ENCODE measurements around the gene LPP. TPM values are rescaled to one million over a fixed set of nuclear protein-coding genes. Genes with fewer than 3 reads are reported as not detected.

LPP gene
- total RNA-seq, 1 donor, result 77.4 TPM

DNA sequence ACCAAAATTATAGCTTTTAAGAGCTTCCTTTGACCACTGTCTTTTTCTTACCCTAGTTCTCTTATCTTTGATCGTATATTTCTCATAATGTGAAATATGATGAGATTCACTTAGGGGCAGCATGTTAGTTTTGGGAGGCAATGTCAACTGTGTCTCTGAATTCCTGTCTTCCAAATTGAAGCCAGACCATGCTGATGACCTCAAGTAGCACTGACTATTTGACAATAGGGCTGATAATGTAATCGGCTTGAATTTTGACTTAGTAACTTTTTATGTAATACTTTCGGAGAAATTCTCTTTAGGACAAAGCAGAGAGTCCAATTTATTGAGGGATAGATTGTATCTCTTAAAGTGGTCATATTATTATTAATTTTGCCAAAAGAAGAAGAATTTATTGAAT, 722.4 kb downstream of the LPP start:
- Histone ChIP-seq H4K20me1 (ENCODE audit: insufficient read depth, low read length) (no peaks in the 10 kb centered on the region), H3K36me3 (ENCODE audit: insufficient read depth, low read length) (peaks cover 40% of the 10 kb centered on the region), H3K9me3 (ENCODE audit: low read depth, low read length) (no peaks in the 10 kb centered on the region), H3K27me3 (ENCODE audit: insufficient read depth, low read length) (no peaks in the 10 kb centered on the region), H3K4me1 (ENCODE audit: insufficient read depth, low read length) (peaks cover 4% of the 10 kb centered on the region), H3K4me2 (ENCODE audit: insufficient read depth, low read length) (no peak overlapping the region), H3K27ac (ENCODE audit: low read depth, low read length) (no peak overlapping the region), H3K4me3 (ENCODE audit: insufficient read depth, low read length) (no peak overlapping the region), H2AFZ (ENCODE audit: low read length) (no peak overlapping the region), H3K79me2 (ENCODE audit: insufficient read depth, low read length) (no peaks in the 10 kb centered on the region)
- no peak for DNase-seq (ENCODE audit: insufficient read length, low spot score, missing footprints)
- TF ChIP-seq, protein P1, sequence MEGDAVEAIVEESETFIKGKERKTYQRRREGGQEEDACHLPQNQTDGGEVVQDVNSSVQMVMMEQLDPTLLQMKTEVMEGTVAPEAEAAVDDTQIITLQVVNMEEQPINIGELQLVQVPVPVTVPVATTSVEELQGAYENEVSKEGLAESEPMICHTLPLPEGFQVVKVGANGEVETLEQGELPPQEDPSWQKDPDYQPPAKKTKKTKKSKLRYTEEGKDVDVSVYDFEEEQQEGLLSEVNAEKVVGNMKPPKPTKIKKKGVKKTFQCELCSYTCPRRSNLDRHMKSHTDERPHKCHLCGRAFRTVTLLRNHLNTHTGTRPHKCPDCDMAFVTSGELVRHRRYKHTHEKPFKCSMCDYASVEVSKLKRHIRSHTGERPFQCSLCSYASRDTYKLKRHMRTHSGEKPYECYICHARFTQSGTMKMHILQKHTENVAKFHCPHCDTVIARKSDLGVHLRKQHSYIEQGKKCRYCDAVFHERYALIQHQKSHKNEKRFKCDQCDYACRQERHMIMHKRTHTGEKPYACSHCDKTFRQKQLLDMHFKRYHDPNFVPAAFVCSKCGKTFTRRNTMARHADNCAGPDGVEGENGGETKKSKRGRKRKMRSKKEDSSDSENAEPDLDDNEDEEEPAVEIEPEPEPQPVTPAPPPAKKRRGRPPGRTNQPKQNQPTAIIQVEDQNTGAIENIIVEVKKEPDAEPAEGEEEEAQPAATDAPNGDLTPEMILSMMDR (IDR thresholded peaks at IDR 0.05; ENCODE audit: extremely low read depth, low read depth, low read length), result no peak

DNA sequence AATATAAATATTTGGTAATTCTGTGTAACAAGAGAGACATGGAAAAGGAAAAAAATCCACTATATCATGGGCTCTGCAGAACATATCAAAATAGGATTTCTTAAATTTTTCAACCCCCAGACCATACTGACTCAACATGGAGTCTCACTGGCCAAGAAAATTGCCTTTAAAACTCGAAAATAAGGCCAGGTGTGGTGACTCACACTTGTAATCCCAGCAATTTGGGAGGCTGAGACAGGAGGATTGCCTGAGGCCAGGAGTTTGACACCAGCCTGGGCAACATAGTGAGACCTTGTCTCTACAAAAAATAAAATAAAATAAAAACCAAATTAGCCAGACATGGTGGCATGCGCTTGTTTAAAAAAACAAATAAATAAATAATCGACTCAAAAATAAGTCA, 723.4 kb downstream of the LPP start:
- Histone ChIP-seq H4K20me1 (ENCODE audit: insufficient read depth, low read length) (no peaks in the 10 kb centered on the region), H2AFZ (ENCODE audit: low read length) (no peak overlapping the region), H3K36me3 (ENCODE audit: insufficient read depth, low read length) (peaks cover 38% of the 10 kb centered on the region), H3K79me2 (ENCODE audit: insufficient read depth, low read length) (no peaks in the 10 kb centered on the region), H3K27ac (ENCODE audit: low read depth, low read length) (no peak overlapping the region), H3K4me1 (ENCODE audit: insufficient read depth, low read length) (peaks cover 15% of the 10 kb centered on the region), H3K9me3 (ENCODE audit: low read depth, low read length) (no peaks in the 10 kb centered on the region), H3K4me2 (ENCODE audit: insufficient read depth, low read length) (no peak overlapping the region), H3K27me3 (ENCODE audit: insufficient read depth, low read length) (no peaks in the 10 kb centered on the region), H3K4me3 (ENCODE audit: insufficient read depth, low read length) (no peak overlapping the region)
- no peak for DNase-seq (ENCODE audit: insufficient read length, low spot score, missing footprints)
- TF ChIP-seq, protein P1 (IDR thresholded peaks at IDR 0.05; ENCODE audit: extremely low read depth, low read depth, low read length), result no peak

DNA sequence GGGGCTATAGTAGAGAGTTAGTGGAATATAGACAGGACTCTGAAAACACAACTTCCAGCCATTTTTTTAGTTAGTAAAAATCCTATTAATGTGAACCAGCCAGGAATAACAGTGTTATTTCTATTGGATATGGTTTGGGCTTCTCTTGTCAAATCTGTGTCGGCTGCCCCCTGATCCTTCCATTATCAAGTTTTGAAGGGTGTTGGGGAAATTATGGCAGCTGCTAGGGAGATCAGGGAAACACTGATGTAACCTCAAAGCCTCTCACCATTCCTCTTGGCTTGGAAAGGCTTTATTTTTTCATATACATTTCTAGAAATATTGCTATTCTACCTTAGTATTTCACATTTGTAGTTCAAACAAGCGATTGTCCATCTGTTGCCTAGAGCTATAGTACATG, 724.1 kb downstream of the LPP start:
- H4K20me1 ChIP-seq (ENCODE audit: insufficient read depth, low read length), result no peaks in the 10 kb centered on the region
- H3K36me3 ChIP-seq (ENCODE audit: insufficient read depth, low read length), result peaks cover 32% of the 10 kb centered on the region

DNA sequence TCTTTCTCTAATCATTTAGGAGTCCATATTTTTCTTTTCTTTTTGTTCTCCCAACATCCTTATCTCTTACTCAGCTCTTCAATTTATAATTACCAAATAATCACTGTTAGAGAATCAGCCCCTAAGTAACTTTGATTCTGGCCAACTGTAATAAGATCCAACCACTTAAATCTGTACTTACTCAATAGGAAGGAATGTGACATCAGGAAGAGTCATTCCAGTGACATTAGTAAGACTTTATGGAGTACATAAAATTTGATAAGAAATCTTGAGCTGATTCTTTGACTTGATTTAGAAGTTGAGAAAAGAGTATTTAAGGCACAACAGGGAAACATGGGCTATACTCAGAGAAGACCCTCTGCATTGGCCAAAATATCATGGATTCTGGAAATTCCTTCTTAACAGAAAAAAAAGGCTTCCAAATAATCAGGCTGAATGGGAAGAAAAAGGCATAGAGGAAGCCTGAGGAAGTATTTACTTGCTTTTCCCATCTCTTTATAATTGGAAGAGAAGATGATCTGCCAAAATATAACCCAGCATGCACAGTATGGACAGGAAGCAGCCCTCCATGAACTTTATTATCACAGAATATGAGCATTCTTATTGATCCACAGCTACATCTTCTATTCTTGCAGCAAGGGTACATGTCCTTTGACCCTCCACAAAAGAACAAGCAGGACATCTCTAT, 728.1 kb downstream of the LPP start:
- H3K36me3 ChIP-seq (ENCODE audit: insufficient read depth, low read length), result no peaks in the 10 kb centered on the region
- peak overlapping the region; percentile 74 for H3K27ac ChIP-seq (ENCODE audit: low read depth, low read length)
- H3K79me2 ChIP-seq (ENCODE audit: insufficient read depth, low read length), result no peaks in the 10 kb centered on the region
- H2AFZ ChIP-seq (ENCODE audit: low read length), result no peak overlapping the region
- no peaks in the 10 kb centered on the region for H3K9me3 ChIP-seq (ENCODE audit: low read depth, low read length)
- peaks cover 17% of the 10 kb centered on the region for H3K4me1 ChIP-seq (ENCODE audit: insufficient read depth, low read length)
- peak overlapping the region; percentile 78 for H3K4me2 ChIP-seq (ENCODE audit: insufficient read depth, low read length)
- DNase-seq (ENCODE audit: insufficient read length, low spot score, missing footprints), result peak; percentile 66
- H4K20me1 ChIP-seq (ENCODE audit: insufficient read depth, low read length), result no peaks in the 10 kb centered on the region
- H3K4me3 ChIP-seq (ENCODE audit: insufficient read depth, low read length), result no peak overlapping the region
- H3K27me3 ChIP-seq (ENCODE audit: insufficient read depth, low read length), result no peaks in the 10 kb centered on the region
- TF ChIP-seq, protein P1 (IDR thresholded peaks at IDR 0.05; ENCODE audit: extremely low read depth, low read depth, low read length), result no peak

More for the DNA sequence above, 724.1 kb downstream of the LPP start:
- Histone ChIP-seq H3K9me3 (ENCODE audit: low read depth, low read length) (no peaks in the 10 kb centered on the region), H3K79me2 (ENCODE audit: insufficient read depth, low read length) (no peaks in the 10 kb centered on the region), H3K4me1 (ENCODE audit: insufficient read depth, low read length) (peaks cover 17% of the 10 kb centered on the region), H3K27me3 (ENCODE audit: insufficient read depth, low read length) (no peaks in the 10 kb centered on the region), H3K4me3 (ENCODE audit: insufficient read depth, low read length) (no peak overlapping the region), H2AFZ (ENCODE audit: low read length) (no peak overlapping the region), H3K4me2 (ENCODE audit: insufficient read depth, low read length) (no peak overlapping the region), H3K27ac (ENCODE audit: low read depth, low read length) (no peak overlapping the region)
- no peak for DNase-seq (ENCODE audit: insufficient read length, low spot score, missing footprints)
- TF ChIP-seq, protein P1 (IDR thresholded peaks at IDR 0.05; ENCODE audit: extremely low read depth, low read depth, low read length), result no peak
